ENCODE results near the gene SLC6A8. TPM values are rescaled to one million over a fixed set of nuclear protein-coding genes. Genes with fewer than 3 reads are reported as not detected.

Gene SLC6A8
- total RNA-seq, 2 experiments from 2014 or later, result 0.39 to 0.58 TPM

GRCh38 chrX:153668423-153669173 lies 19.1 kb upstream of the SLC6A8 start:
- CTCF ChIA-PET, result interaction anchor here (0.5 to 4.1 kb wide), 31 partner anchors 7 to 796 kb away, joined by 3 to 33 read pairs (median 4); partner anchors contain the start of genes DUSP9, SLC6A8 and SRPK3
- Mint-ChIP-seq H3K4me1 (peaks cover 9% of the 10 kb centered on the region), H3K4me3 (no peak overlapping the region), H3K27me3 (peaks cover 9% of the 10 kb centered on the region), H3K9me3 (ENCODE audit: low read depth) (no peaks in the 10 kb centered on the region), H3K36me3 (ENCODE audit: low read depth) (no peaks in the 10 kb centered on the region), H3K27ac (no peak overlapping the region)
- intact Hi-C loops (cut with DNase I, micrococcal nuclease), result loop anchor here (1.0 to 5.0 kb wide), 8 partner anchors 58 to 711 kb away; no protein-coding TSS in a partner anchor
- DNase-seq (no peak), ATAC-seq (no peak)
- POLR2A ChIA-PET, result interaction anchor here (0.6 kb wide), 1 partner anchor 86 kb away, joined by 3 read pairs; no protein-coding TSS in a partner anchor

DNA sequence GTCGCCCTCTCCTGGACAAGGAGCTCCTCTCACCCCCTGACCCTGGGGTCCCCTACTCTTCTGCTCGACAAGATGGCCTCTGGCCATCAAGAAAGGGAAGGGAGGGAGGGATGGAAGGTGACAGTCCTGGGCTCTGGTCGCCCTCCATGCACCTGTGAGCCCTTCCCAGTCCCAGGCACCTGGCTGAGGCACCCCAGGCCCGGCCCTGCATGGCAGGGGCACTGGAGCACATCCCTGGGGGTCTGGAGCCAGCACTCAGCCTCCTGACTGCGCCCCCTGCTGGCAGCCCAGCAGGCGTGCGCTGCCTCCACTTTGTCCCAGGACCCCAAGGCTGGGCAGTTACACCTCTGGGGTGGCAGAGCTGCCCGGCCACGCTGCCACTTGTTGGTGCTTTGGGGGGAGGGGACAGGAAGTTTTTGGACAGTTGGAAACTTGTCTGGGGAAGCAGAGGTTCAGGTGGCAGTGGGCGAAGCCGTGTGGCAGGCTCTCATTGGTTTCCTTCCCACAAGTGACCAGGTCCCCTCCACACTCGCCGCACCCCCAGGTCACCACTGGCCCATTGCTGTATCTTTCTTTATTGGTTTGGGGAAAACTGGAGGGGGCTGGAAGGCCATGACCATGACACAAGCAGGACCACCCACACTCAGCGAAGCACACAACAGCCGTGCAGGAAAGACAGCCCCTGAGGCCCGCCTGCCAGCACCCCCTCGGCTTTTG lies 18.4 kb upstream of the SLC6A8 start:
- peak; percentile 38 for ATAC-seq
- peaks cover 9% of the 10 kb centered on the region for H3K4me1 Mint-ChIP-seq
- peak; percentile 59 for DNase-seq
- H3K36me3 Mint-ChIP-seq (ENCODE audit: low read depth), result no peaks in the 10 kb centered on the region
- ChIA-PET POLR2A (interaction anchor here (0.6 kb wide), 1 partner anchor 86 kb away, joined by 3 read pairs; no protein-coding TSS in a partner anchor), CTCF (interaction anchor here (0.6 to 4.1 kb wide), 13 partner anchors 10 to 187 kb away, joined by 3 to 33 read pairs (median 4); partner anchors contain the start of genes SLC6A8 and SRPK3)
- intact Hi-C loops (cut with DNase I, micrococcal nuclease), result loop anchor here (5.0 kb wide), 5 partner anchors 62 to 712 kb away; no protein-coding TSS in a partner anchor
- no peak overlapping the region for H3K4me3 Mint-ChIP-seq
- no peak overlapping the region for H3K27ac Mint-ChIP-seq
- no peaks in the 10 kb centered on the region for H3K9me3 Mint-ChIP-seq (ENCODE audit: low read depth)
- peaks cover 13% of the 10 kb centered on the region for H3K27me3 Mint-ChIP-seq

- POLR2A ChIA-PET, result no interaction called here
- no peak for ATAC-seq
- H3K9me3 Mint-ChIP-seq (ENCODE audit: low read depth), result no peaks in the 10 kb centered on the region
Measured at GRCh38 chrX:153669901-153670731, 17.6 kb upstream of the SLC6A8 start.

GRCh38 chrX:153670748-153671588 lies 16.8 kb upstream of the SLC6A8 start:
- DNase-seq, result no peak
- no peak overlapping the region for H3K4me3 Mint-ChIP-seq
- no peak overlapping the region for H3K27ac Mint-ChIP-seq
- ATAC-seq, result no peak
- H3K9me3 Mint-ChIP-seq (ENCODE audit: low read depth), result no peaks in the 10 kb centered on the region
- intact Hi-C loops (cut with DNase I, micrococcal nuclease), result no loop called here
- H3K36me3 Mint-ChIP-seq (ENCODE audit: low read depth), result no peaks in the 10 kb centered on the region
- H3K27me3 Mint-ChIP-seq, result peaks cover 13% of the 10 kb centered on the region
- POLR2A ChIA-PET, result no interaction called here
- peaks cover 9% of the 10 kb centered on the region for H3K4me1 Mint-ChIP-seq
- CTCF ChIA-PET, result interaction anchor here (0.6 to 4.1 kb wide), 3 partner anchors 116 to 132 kb away, joined by 3 to 33 read pairs (median 4); no protein-coding TSS in a partner anchor

More at GRCh38 chrX:153669901-153670731, 17.6 kb upstream of the SLC6A8 start:
- CTCF ChIA-PET, result interaction anchor here (0.6 to 4.1 kb wide), 6 partner anchors 13 to 186 kb away, joined by 3 to 33 read pairs (median 4); no protein-coding TSS in a partner anchor
- DNase-seq, result no peak
- Mint-ChIP-seq H3K4me1 (peaks cover 9% of the 10 kb centered on the region), H3K27me3 (peaks cover 13% of the 10 kb centered on the region), H3K36me3 (ENCODE audit: low read depth) (no peaks in the 10 kb centered on the region), H3K4me3 (no peak overlapping the region), H3K27ac (no peak overlapping the region)
- intact Hi-C loops (cut with DNase I, micrococcal nuclease), result loop anchor here (5.0 kb wide), 5 partner anchors 63 to 713 kb away; no protein-coding TSS in a partner anchor

- H3K27ac Mint-ChIP-seq, result no peak overlapping the region
- CTCF ChIA-PET, result no interaction called here
Measured at GRCh38 chrX:153671589-153672530, 15.9 kb upstream of the SLC6A8 start.

GRCh38 chrX:153672531-153673427 lies 14.9 kb upstream of the SLC6A8 start:
- H3K4me3 Mint-ChIP-seq, result no peak overlapping the region
- DNase-seq, result no peak
- intact Hi-C loops (cut with DNase I, micrococcal nuclease), result no loop called here
- peaks cover 6% of the 10 kb centered on the region for H3K4me1 Mint-ChIP-seq
- H3K27me3 Mint-ChIP-seq, result peaks cover 11% of the 10 kb centered on the region
- H3K36me3 Mint-ChIP-seq (ENCODE audit: low read depth), result no peaks in the 10 kb centered on the region
- POLR2A ChIA-PET, result no interaction called here
- CTCF ChIA-PET, result no interaction called here
- H3K9me3 Mint-ChIP-seq (ENCODE audit: low read depth), result no peaks in the 10 kb centered on the region
- no peak for ATAC-seq
- H3K27ac Mint-ChIP-seq, result no peak overlapping the region

More at GRCh38 chrX:153671589-153672530, 15.9 kb upstream of the SLC6A8 start:
- Mint-ChIP-seq H3K36me3 (ENCODE audit: low read depth) (no peaks in the 10 kb centered on the region), H3K4me3 (no peak overlapping the region), H3K9me3 (ENCODE audit: low read depth) (no peaks in the 10 kb centered on the region), H3K4me1 (peaks cover 9% of the 10 kb centered on the region), H3K27me3 (peaks cover 11% of the 10 kb centered on the region)
- no peak for ATAC-seq
- POLR2A ChIA-PET, result no interaction called here
- DNase-seq, result no peak
- intact Hi-C loops (cut with DNase I, micrococcal nuclease), result no loop called here

DNA sequence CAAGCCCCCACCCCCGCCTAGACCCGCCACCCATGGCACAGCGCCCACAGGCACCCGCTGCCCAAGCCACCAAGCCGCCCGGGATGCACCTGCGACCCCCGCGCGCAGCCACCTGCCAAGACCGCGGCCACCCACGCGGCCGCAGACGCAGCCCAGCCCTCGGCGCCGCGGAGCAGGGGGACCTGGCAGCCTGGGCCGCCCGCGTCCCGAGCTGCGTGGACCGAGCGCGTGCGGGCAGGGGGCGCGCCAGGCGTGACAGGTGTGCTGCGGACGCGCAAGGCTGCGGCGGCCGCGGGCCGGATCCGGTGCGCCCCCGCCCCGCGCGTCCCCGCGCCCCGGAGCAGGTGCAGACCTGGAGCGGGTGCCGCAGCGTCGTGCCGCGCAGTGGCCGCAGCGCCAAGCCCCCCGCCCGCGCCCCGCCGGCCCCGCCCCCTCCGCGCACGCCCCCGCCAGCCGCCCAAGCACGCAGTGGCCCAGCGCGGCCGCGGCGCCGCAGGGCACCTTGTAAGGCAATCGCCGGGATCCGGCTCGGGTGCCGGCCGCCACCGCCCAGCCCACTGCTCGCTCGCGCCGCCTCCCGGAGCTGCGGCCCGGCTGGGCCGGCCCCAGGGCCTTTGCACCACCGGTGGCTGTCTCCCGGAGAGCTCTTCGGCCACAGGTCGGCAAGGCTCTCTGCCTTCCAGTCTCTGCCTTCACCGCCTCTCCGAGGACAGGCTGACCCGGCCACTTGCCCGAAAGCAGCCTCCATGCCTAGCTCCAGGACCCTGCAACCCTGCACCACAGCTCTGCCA lies 14.1 kb upstream of the SLC6A8 start, which contains the start of gene PNCK:
Gene PNCK (minus strand): TSS at position 386 of the 791 bp plus-strand sequence. CDS start 737 bp downstream, outside the sequence.
- Mint-ChIP-seq H3K27ac (no peak within 1 kb of the TSS), H3K4me1 (peaks cover 2% of the 10 kb centered on the region), H3K36me3 (ENCODE audit: low read depth) (no peaks in the 10 kb centered on the region), H3K4me3 (no peak within 1 kb of the TSS), H3K27me3 (peaks cover 11% of the 10 kb centered on the region), H3K9me3 (ENCODE audit: low read depth) (no peaks in the 10 kb centered on the region)
- intact Hi-C loops (cut with DNase I, micrococcal nuclease), result no loop called here
- ChIA-PET POLR2A (no interaction called here), CTCF (no interaction called here)
- ATAC-seq, result no peak
- no peak for DNase-seq

DNA sequence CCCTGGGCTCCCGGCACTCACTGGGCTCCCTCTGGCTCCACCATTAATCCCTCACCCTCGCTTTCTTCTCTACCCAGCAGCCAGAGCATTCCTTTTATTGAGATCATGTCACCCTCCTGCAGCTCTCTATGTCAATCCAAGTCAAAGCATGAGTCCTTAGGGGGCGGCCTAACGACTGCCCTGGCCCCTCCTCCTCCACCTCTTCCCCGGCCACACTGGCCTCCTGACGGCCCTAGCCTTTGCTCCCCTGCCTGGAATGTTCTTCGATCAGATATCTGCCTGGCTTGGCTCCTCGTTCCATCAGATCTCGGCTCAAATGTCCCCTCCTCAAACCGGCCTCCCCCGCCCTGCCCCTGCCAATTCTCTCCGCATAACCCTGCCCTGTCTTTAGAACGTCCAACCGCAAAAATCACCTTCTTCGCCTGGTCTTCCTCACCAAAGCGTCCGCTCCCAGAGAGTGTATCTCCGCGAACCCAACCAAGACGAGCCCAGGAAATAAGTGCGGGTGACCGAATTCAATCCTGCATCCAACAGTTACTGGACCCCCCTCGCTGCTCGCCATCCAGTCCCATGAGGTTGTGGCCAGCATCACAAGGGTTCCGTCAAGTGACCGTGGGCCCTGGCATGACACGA lies 13.4 kb upstream of the SLC6A8 start:
- ChIA-PET POLR2A (no interaction called here), CTCF (no interaction called here)
- intact Hi-C loops (cut with DNase I, micrococcal nuclease), result no loop called here

More for the DNA sequence above, 13.4 kb upstream of the SLC6A8 start:
- Mint-ChIP-seq H3K4me3 (no peak overlapping the region), H3K27me3 (peaks cover 11% of the 10 kb centered on the region), H3K27ac (no peak overlapping the region), H3K9me3 (ENCODE audit: low read depth) (no peaks in the 10 kb centered on the region), H3K4me1 (peaks cover 2% of the 10 kb centered on the region), H3K36me3 (ENCODE audit: low read depth) (no peaks in the 10 kb centered on the region)
- no peak for DNase-seq
- ATAC-seq, result no peak
